Panc1 (cell line): ENCODE data around the gene HLA-DMB. TPM values are rescaled to one million over a fixed set of nuclear protein-coding genes. Genes with fewer than 3 reads are reported as not detected.

Experiments used
- ATAC-seq: fragments of 200-7000 bp; cut with Tn5 transposase; 2 replicates; pipeline ENCODE4 v1.9.1; 2020; ENCODE audit warnings: mild to moderate bottlenecking, moderate library complexity
- BruUV-seq: library from RNA; stranded (reverse); fragments of 400-500 nt; replicated peaks from 2 replicates; lab custom pipeline; 2021; lab: Mats Ljungman, UMichigan
- CTCF ChIA-PET: fragments of 300-600 bp; sonication (Branson Sonifier 250); formaldehyde crosslinking; loops from one replicate; lab custom pipeline; 2022; ENCODE audit warnings: antibody characterized with exemption; lab: Charles Lee
- POLR2A ChIA-PET: fragments of 300-600 bp; sonication (Branson Sonifier 250); formaldehyde crosslinking; loops from one replicate; lab custom pipeline; 2022; ENCODE audit warnings: antibody characterized with exemption; lab: Charles Lee
- DNase-seq: peaks from one replicate; pipeline ENCODE4 v3.0.0-alpha.2; 2010; ENCODE audit warnings: low read depth, low spot score
- H3K27ac ChIP-seq: 2 replicates; pipeline ENCODE4 v1.5.1; 2011; ENCODE audit warnings: mild to moderate bottlenecking, low read length, inconsistent platforms
- H3K27me3 ChIP-seq: fragments of 200-500 bp; sonication (Bioruptor generic); 2 replicates; pipeline ENCODE4 v1.6.0; 2014; ENCODE audit warnings: low read length, inconsistent platforms; ENCODE audit not compliant: control insufficient read depth, insufficient read depth
- H3K36me3 ChIP-seq: fragments of 200-500 bp; sonication (Bioruptor generic); 2 replicates; pipeline ENCODE4 v1.5.1; 2014; ENCODE audit warnings: inconsistent platforms, mild to moderate bottlenecking, low read length, moderate library complexity; ENCODE audit not compliant: control insufficient read depth, insufficient read depth
- H3K4me1 ChIP-seq: 2 replicates; pipeline ENCODE4 v1.5.1; 2011; ENCODE audit warnings: inconsistent platforms, mild to moderate bottlenecking, low read length, moderate library complexity; ENCODE audit not compliant: control insufficient read depth, insufficient read depth
- H3K4me3 ChIP-seq, 2 experiments: 2 replicates each; pipeline ENCODE4 v1.5.1; 2011 to 2012; ENCODE audit warnings: low read depth in 2 of 2, low read length in 2 of 2, mild to moderate bottlenecking in 2 of 2, inconsistent platforms in 1 of 2, moderate library complexity in 1 of 2
- H3K9me3 ChIP-seq: fragments of 200-500 bp; sonication (Bioruptor generic); 2 replicates; pipeline ENCODE4 v1.5.1; 2014; ENCODE audit warnings: low read depth, mild to moderate bottlenecking, inconsistent platforms, low read length, moderate library complexity; ENCODE audit not compliant: control insufficient read depth, insufficient read depth
- CTCF ChIP-seq: fragments of 450-650 bp; IDR thresholded peaks from 2 replicates; pipeline ENCODE4 v1.5.1; 2017; ENCODE audit warnings: mild to moderate bottlenecking
- POLR2AphosphoS5 ChIP-seq: IDR thresholded peaks from 2 replicates; pipeline ENCODE4 v1.6.1; 2012; ENCODE audit warnings: mild to moderate bottlenecking, low read depth, low read length, moderate library complexity
- REST ChIP-seq, 2 experiments: IDR thresholded peaks; 2 replicates each; pipeline ENCODE4 v1.6.1; 2011 to 2012; ENCODE audit warnings: low read depth in 2 of 2, control low read depth in 1 of 2, low read length in 1 of 2, mild to moderate bottlenecking in 1 of 2, moderate library complexity in 1 of 2; ENCODE audit not compliant: insufficient read depth in 1 of 2
- SIN3A ChIP-seq: IDR thresholded peaks from 2 replicates; pipeline ENCODE4 v1.6.1; 2012; ENCODE audit warnings: low read depth, mild to moderate bottlenecking, low read length, moderate library complexity, borderline replicate concordance; ENCODE audit not compliant: insufficient read depth
- in situ Hi-C: cut with HindIII; loops from 2 replicates; pipeline ENCODE4 v1.10.0; 2016; ENCODE audit warnings: low sequenced_read_pairs, low pct_unique_long_range_greater_than_20kb
- intact Hi-C: fragments of 100-400 bp; cut with micrococcal nuclease; formaldehyde crosslinking; loops from one replicate; pipeline ENCODE4 v1.10.0; 2022; ENCODE audit not compliant: unreplicated experiment
- total RNA-seq: library from RNA; stranded (reverse); gene quantifications from one replicate; pipeline ENCODE4 v1.2.1, GENCODE V29; 2021; ENCODE audit not compliant: unreplicated experiment

The HLA-DMB gene
- total RNA-seq, 1 experiment from 2014 or later, result 0.44 TPM

- H3K36me3 ChIP-seq, result no peaks in the 10 kb centered on the region
- ChIA-PET POLR2A (interaction anchor here (0.6 to 2.0 kb wide), 2 partner anchors 9 to 249 kb away, joined by 6 to 20 read pairs; no protein-coding TSS in a partner anchor), CTCF (no interaction called here)
- no TSS peak for BruUV-seq
- in situ Hi-C loops, result no loop called here
- H3K4me1 ChIP-seq, result peaks cover 23% of the 10 kb centered on the region
- intact Hi-C loops, result no loop called here
- H3K9me3 ChIP-seq, result no peaks in the 10 kb centered on the region
- no peak overlapping the region for H3K4me3 ChIP-seq
- DNase-seq (no peak), ATAC-seq (no peak)
- no peak overlapping the region for H3K27ac ChIP-seq
- no peak for TF ChIP-seq POLR2AphosphoS5
- no peak for TF ChIP-seq CTCF
- TF ChIP-seq REST (IDR thresholded peaks at IDR 0.05; ENCODE audit: insufficient read depth in 1 of 2, low read depth in 2 of 2, low read length in 1 of 2), result no peak
- no peak for TF ChIP-seq SIN3A
- H3K27me3 ChIP-seq, result no peaks in the 10 kb centered on the region
These were observed 21.5 kb upstream of the HLA-DMB start for GRCh38 chr6:32962213-32962826.

GRCh38 chr6:32960563-32960962 lies 19.7 kb upstream of the HLA-DMB start:
- Histone ChIP-seq H3K27ac (no peak overlapping the region), H3K4me3 (no peak overlapping the region), H3K4me1 (peaks cover 12% of the 10 kb centered on the region), H3K36me3 (no peaks in the 10 kb centered on the region), H3K27me3 (no peaks in the 10 kb centered on the region), H3K9me3 (no peaks in the 10 kb centered on the region)
- intact Hi-C loops (no loop called here), in situ Hi-C loops (no loop called here)
- ChIA-PET CTCF (no interaction called here), POLR2A (interaction anchor here (0.6 kb wide), 1 partner anchor 11 kb away, joined by 4 read pairs; no protein-coding TSS in a partner anchor)
- TF ChIP-seq REST (IDR thresholded peaks at IDR 0.05; ENCODE audit: insufficient read depth in 1 of 2, low read depth in 2 of 2, low read length in 1 of 2), result no peak
- ATAC-seq (no peak), DNase-seq (no peak)
- no TSS peak for BruUV-seq
